ENCODE results near the gene CENATAC.
"Not testable (repeated sequence)": the region's sequence is repeated elsewhere in the genome, so short reads cannot be mapped to it uniquely, and the experiment has no call there.

The CENATAC gene

DNA sequence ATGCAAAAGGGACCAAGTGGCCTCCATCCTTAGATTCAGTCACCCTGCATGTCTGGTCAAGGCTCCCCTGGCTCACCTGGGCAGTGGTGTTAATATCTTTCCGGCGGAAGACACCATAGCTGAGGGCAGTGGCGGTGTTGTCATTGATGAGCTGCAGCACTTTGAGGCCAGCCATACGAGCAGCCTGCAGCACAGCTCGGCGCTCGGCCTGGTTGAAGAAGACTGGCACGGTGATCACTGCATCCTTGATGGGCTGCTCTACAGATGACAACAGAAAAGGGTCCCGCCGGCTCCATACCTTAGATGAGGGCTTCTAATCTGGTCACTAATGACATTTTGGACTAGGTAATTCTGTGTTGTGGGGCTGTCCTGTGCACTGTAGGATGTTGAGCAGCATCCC, 56.5 kb downstream of the CENATAC start:
- DNase-seq (ENCODE audit: low read depth): no peak

GRCh38 chr11:119055901-119056300, 58.0 kb downstream of the CENATAC start:
- no peak for DNase-seq (ENCODE audit: low read depth)

DNA sequence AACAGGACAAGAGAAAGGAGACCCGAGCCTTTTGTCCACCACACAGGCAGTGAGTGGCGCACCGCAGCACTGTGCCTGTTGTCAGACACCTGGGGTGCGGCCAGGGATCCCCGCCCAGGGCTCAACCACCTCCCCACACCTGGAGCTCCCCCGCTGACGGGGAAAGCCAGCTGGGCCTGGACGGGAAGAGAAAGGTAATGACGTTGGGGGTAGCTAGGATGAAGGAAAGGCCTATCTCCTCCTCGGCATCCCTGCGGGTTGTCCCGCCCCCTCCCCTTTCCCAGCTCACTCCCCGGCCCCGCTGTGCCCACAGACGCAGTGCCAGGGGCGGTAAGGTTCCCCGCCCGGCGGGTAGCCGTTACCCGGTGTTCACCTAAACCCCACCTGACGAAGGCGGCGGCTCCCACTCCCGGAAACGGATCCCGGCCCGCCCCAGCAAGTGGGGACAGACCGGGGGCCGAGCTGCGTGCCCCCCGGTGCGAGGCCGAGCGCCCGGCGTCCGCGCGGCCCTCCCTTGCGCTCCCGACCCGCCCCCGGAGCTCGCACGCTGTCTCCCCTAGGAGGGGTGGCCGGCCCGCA, 58.6 kb downstream of the CENATAC start:
- DNase-seq (ENCODE audit: low read depth): peak; percentile 27

DNA sequence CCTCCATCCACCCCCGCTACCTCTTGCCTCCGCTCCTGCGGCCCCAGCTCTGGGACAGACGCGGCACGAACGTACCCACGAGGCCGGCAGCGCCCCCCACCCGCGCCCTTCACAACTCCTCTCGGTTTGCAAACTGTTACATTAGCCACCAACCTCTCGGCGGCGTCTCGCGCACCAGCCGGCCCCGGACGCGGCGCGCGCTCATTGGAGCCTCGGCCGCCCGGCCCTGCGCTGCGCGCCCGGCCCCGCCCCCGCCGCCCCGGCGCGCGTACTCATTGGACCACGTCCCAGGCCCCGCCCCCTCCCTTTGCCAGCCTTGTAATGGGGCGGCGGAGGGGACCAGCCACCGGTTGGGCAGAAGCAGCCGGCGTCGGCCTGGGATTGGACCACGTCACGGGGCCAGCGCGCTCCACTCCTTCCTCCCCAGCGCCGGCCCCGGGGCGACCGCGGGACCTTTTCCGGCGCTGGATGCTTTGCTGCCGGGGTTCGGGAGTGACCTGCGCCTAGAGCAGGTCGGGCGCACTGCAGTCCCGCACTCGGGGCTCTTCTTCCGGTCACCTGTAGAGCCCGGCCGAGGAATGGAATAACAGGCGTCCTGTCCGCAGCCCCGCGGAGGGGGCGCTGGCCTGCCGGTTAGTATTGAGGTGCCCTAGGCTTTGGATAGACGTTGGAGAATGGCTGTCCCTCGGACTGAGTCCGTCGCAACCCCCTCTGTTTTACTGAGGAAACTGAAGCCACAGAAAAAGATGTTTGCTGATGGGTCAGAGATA, 59.2 kb downstream of the CENATAC start, which contains the start of gene HYOU1:
Gene HYOU1, minus strand, starts transcription at position 206 of the 770 bp plus-strand sequence. CDS start 1,045 bp downstream, outside the sequence.
- DNase-seq (ENCODE audit: low read depth): peak; percentile 98

GRCh38 chr11:119059128-119059527, 61.2 kb downstream of the CENATAC start:
- not testable (repeated sequence) for DNase-seq (ENCODE audit: low read depth)

- DNase-seq (ENCODE audit: low read depth): no peak
Measured at GRCh38 chr11:119061256-119061655, 63.3 kb downstream of the CENATAC start.

DNA sequence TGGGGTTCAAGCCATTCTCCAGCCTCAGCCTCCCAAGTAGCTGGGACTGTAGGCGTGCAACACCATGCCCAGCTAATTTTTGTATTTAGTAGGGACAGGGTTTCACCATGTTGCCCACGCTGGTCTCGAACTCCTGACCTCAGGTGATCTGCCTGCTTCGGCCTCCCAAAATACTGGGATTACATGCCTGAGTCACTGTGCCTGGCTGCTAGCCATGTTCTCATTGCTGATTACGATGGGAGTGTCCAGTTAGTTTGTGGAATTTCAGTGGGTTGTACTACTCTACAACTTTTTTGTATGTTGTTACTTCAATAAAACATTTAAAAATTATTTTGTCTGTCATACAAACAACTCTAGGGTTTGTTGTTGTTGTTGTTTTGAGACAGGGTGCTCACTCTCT, 64.8 kb downstream of the CENATAC start:
- no peak for DNase-seq (ENCODE audit: low read depth)

DNA sequence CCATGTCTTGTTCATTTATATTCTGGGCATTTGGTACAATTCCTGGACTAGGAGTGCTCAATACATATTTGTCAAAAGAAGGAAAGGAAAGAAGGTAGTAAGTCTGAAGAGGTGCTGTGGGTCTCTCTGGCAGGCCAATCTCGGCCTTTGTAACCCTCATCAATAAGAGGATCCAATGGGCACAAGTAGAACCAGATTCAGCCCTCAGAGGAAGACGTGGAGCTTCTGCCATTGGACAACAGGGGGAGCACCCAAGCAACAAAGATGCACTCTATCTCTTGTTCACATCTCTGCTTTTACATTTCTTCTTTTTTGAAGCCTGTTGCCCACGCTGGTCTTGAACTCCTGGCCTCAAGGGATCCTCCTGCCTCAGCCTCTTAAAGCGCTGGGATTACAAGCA, 67.4 kb downstream of the CENATAC start:
- DNase-seq (ENCODE audit: low read depth): peak; percentile 6

Data from activated gamma-delta T cell treated with anti-CD3 and anti-CD28 coated beads, Interleukin-2, amount 50 U/mL, for 16 hours (primary cell).